NCI-H2029 treated with DMSO at 0.1 percent for 48 hours (cell line): ENCODE measurements around the gene DUSP1.
A peak's percentile ranks its signal among the peaks of the same experiment; 100 is the strongest.
"Not testable (repeated sequence)": the region's sequence is repeated elsewhere in the genome, so short reads cannot be mapped to it uniquely, and the experiment has no call there.

Experiments
- DNase-seq: peaks from one replicate; lab custom pipeline; 2025; lab: John Stamatoyannopoulos, UW

Gene DUSP1

GRCh38 chr5:172770675-172771438, at the start of gene DUSP1:
TSS of gene DUSP1 (minus strand) at chr5:172771195. CDS start at chr5:172770952, 243 bp downstream.
- peak; percentile 78 for DNase-seq

GRCh38 chr5:172820046-172820767, 49.2 kb upstream of the DUSP1 start:
- no peak for DNase-seq

- no peak for DNase-seq
These were observed 48.6 kb upstream of the DUSP1 start for GRCh38 chr5:172819569-172819968.

GRCh38 chr5:172818081-172818480, 47.1 kb upstream of the DUSP1 start:
- no peak for DNase-seq

GRCh38 chr5:172817664-172818063, 46.7 kb upstream of the DUSP1 start:
- no peak for DNase-seq

GRCh38 chr5:172816925-172817562, 46.0 kb upstream of the DUSP1 start:
- DNase-seq = no peak

GRCh38 chr5:172815631-172816030, 44.6 kb upstream of the DUSP1 start:
- no peak for DNase-seq

- DNase-seq = not testable (repeated sequence)
These were observed 40.0 kb upstream of the DUSP1 start for GRCh38 chr5:172810996-172811395.

GRCh38 chr5:172809774-172810173, 38.8 kb upstream of the DUSP1 start:
- no peak for DNase-seq

GRCh38 chr5:172807766-172808311, 36.8 kb upstream of the DUSP1 start:
- no peak for DNase-seq

GRCh38 chr5:172806897-172807672, 36.1 kb upstream of the DUSP1 start:
- no peak for DNase-seq

GRCh38 chr5:172805736-172806255, 34.8 kb upstream of the DUSP1 start:
- DNase-seq = no peak

- no peak for DNase-seq
These were observed 34.2 kb upstream of the DUSP1 start for GRCh38 chr5:172805018-172805683.

- DNase-seq = no peak
These were observed 31.7 kb upstream of the DUSP1 start for GRCh38 chr5:172802567-172803176.

- DNase-seq = no peak
These were observed 31.1 kb upstream of the DUSP1 start for GRCh38 chr5:172802112-172802511.

- DNase-seq = no peak
These were observed 30.2 kb upstream of the DUSP1 start for GRCh38 chr5:172801179-172801671.

GRCh38 chr5:172800088-172800551, 29.1 kb upstream of the DUSP1 start:
- no peak for DNase-seq

GRCh38 chr5:172799416-172799815, 28.4 kb upstream of the DUSP1 start:
- DNase-seq = no peak

GRCh38 chr5:172798422-172799215, 27.6 kb upstream of the DUSP1 start:
- no peak for DNase-seq
